Endothelial cell of umbilical vein (primary cell): Measurements from ENCODE around the gene MACROD2.

ENCODE experiments used
- POLR2AphosphoS5 ChIP-seq: IDR thresholded peaks from 2 replicates; pipeline ENCODE4 v1.6.1; 2012; ENCODE audit warnings: low read depth, mild to moderate bottlenecking, control low read depth, low read length, moderate library complexity; ENCODE audit not compliant: insufficient read depth
- TF ChIP-seq, protein P1 (sequence below), 2 donors: IDR thresholded peaks; 1 replicate in 1 of 2; 2 replicates in 1 of 2; pipeline ENCODE4 v1.5.1; 2011; ENCODE audit warnings: low read length in 2 of 2, mild to moderate bottlenecking in 2 of 2, moderate library complexity in 2 of 2, control low read depth in 1 of 2, inconsistent platforms in 1 of 2, low read depth in 1 of 2; ENCODE audit not compliant: insufficient read depth in 1 of 2; ENCODE audit errors: extremely low read depth in 1 of 2

DNA sequence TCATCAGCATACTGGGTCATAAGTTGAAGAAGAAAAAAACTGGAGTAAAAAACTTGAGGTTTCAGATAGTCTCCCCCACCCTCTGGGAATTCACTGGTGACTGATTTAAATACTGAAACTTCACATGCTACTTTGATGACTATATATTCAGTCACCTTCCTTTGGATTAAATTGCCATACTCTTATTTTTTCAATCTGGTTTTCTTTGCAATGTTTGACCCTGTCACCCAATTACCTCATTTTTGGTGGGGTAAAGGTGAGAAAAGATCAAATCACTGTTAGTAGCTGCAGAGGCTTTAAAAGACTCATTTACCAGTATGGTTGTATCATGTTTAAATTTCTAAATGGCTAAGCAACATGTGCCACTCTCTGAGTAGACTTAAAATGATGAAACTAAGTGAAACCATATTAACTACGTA, 1204.8 kb downstream of the MACROD2 start:
- TF ChIP-seq, protein P1, sequence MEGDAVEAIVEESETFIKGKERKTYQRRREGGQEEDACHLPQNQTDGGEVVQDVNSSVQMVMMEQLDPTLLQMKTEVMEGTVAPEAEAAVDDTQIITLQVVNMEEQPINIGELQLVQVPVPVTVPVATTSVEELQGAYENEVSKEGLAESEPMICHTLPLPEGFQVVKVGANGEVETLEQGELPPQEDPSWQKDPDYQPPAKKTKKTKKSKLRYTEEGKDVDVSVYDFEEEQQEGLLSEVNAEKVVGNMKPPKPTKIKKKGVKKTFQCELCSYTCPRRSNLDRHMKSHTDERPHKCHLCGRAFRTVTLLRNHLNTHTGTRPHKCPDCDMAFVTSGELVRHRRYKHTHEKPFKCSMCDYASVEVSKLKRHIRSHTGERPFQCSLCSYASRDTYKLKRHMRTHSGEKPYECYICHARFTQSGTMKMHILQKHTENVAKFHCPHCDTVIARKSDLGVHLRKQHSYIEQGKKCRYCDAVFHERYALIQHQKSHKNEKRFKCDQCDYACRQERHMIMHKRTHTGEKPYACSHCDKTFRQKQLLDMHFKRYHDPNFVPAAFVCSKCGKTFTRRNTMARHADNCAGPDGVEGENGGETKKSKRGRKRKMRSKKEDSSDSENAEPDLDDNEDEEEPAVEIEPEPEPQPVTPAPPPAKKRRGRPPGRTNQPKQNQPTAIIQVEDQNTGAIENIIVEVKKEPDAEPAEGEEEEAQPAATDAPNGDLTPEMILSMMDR (IDR thresholded peaks at IDR 0.05; ENCODE audit: extremely low read depth in 1 of 2, insufficient read depth in 1 of 2, low read depth in 1 of 2, low read length in 2 of 2): no peak
- no peak for TF ChIP-seq POLR2AphosphoS5
